Body of pancreas (tissue), 4 donors: Measurements from ENCODE around the gene PLEKHA7.

Experiments
- POLR2A ChIP-seq, 3 donors: fragments of 450-650 bp; IDR thresholded peaks; one replicate each; pipeline ENCODE4 v1.6.1; 2016; ENCODE audit warnings: antibody characterized with exemption in 3 of 3, mild to moderate bottlenecking in 2 of 3
- TF ChIP-seq, protein P1 (sequence below), 7 experiments: fragments of 450-650 bp in 4 of 7; fragments of 200-600 bp in 3 of 7; sonication (generic) in 3 of 7; IDR thresholded peaks; one replicate each; pipeline ENCODE4 v1.5.1; 2016 to 2019; ENCODE audit warnings: antibody characterized with exemption in 7 of 7

- TF ChIP-seq, protein P1, sequence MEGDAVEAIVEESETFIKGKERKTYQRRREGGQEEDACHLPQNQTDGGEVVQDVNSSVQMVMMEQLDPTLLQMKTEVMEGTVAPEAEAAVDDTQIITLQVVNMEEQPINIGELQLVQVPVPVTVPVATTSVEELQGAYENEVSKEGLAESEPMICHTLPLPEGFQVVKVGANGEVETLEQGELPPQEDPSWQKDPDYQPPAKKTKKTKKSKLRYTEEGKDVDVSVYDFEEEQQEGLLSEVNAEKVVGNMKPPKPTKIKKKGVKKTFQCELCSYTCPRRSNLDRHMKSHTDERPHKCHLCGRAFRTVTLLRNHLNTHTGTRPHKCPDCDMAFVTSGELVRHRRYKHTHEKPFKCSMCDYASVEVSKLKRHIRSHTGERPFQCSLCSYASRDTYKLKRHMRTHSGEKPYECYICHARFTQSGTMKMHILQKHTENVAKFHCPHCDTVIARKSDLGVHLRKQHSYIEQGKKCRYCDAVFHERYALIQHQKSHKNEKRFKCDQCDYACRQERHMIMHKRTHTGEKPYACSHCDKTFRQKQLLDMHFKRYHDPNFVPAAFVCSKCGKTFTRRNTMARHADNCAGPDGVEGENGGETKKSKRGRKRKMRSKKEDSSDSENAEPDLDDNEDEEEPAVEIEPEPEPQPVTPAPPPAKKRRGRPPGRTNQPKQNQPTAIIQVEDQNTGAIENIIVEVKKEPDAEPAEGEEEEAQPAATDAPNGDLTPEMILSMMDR (IDR thresholded peaks at IDR 0.05): no peak
- TF ChIP-seq POLR2A (IDR thresholded peaks at IDR 0.05): no peak
These were observed 7.3 kb upstream of the PLEKHA7 start for GRCh38 chr11:17021511-17021910.
